Subcutaneous abdominal adipose tissue (tissue), 5 donors: ENCODE data around the gene EIF4G3.

Source experiments
- H3K27ac ChIP-seq: one replicate; pipeline ENCODE4 v1.7.0; 2013; ENCODE audit warnings: low read depth, mild to moderate bottlenecking, inconsistent platforms, low read length, moderate library complexity
- H3K27me3 ChIP-seq, 5 donors: one replicate each; pipeline ENCODE4 v1.7.0; 2013; ENCODE audit warnings: low read length in 5 of 5, inconsistent platforms in 1 of 5; ENCODE audit not compliant: control insufficient read depth in 5 of 5, insufficient read depth in 4 of 5
- H3K36me3 ChIP-seq, 5 donors: one replicate each; pipeline ENCODE4 v1.7.0; 2013; ENCODE audit warnings: low read length in 5 of 5; ENCODE audit not compliant: control insufficient read depth in 5 of 5, insufficient read depth in 5 of 5
- H3K4me1 ChIP-seq, 5 donors: one replicate each; pipeline ENCODE4 v1.7.0; 2013; ENCODE audit warnings: low read length in 5 of 5, mild to moderate bottlenecking in 3 of 5, moderate library complexity in 1 of 5; ENCODE audit not compliant: control insufficient read depth in 5 of 5, insufficient read depth in 5 of 5
- H3K4me3 ChIP-seq, 5 donors: one replicate each; pipeline ENCODE4 v1.7.0; 2013; ENCODE audit warnings: low read length in 5 of 5, low read depth in 1 of 5
- H3K9ac ChIP-seq, 5 donors: one replicate each; pipeline ENCODE4 v1.7.0; 2013; ENCODE audit warnings: low read length in 5 of 5, mild to moderate bottlenecking in 4 of 5, moderate library complexity in 3 of 5
- H3K9me3 ChIP-seq, 5 donors: one replicate each; pipeline ENCODE4 v1.7.0; 2013; ENCODE audit warnings: low read length in 5 of 5; ENCODE audit not compliant: control insufficient read depth in 5 of 5
- donor health status: healthy.
- donor health status: healthy.
- donor health status: healthy.
- donor health status: healthy.
- donor health status: healthy.

Gene EIF4G3

GRCh38 chr1:20974951-20975350 is 201.7 kb downstream of the EIF4G3 start:
- Histone ChIP-seq H3K4me3 (no peak overlapping the region), H3K9me3 (no peaks in the 10 kb centered on the region), H3K36me3 (peaks cover 4 to 19% (median 7%) of the 10 kb centered on the region in 5 donors), H3K9ac (no peak overlapping the region), H3K4me1 (peaks cover 0 to 7% (median 0%) of the 10 kb centered on the region in 5 donors), H3K27me3 (no peaks in the 10 kb centered on the region), H3K27ac (no peak overlapping the region)

DNA sequence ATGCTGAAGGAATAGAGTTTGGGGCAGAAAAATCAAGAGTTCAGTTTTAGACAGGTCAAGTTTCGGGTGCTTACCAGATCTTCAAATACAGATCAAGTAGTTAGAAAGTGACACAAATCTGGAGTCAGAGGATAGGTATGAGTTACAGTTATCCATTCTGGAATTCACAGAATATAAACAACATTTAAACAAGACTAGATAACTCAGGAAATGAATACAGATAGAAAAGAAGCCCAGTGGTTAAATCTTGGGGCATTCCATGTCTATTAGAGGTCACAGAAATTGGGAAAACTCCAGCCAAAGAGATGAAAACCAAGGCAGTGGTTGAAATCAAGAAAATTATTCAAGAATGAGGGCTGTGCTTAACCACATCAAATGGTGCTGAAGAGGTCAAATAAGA is 202.6 kb downstream of the EIF4G3 start:
- Histone ChIP-seq H3K27ac (no peak overlapping the region), H3K36me3 (peaks cover 7 to 24% (median 10%) of the 10 kb centered on the region in 5 donors), H3K27me3 (no peaks in the 10 kb centered on the region), H3K9ac (no peak overlapping the region), H3K9me3 (no peaks in the 10 kb centered on the region), H3K4me3 (no peak overlapping the region), H3K4me1 (peaks cover 0 to 7% (median 0%) of the 10 kb centered on the region in 5 donors)

GRCh38 chr1:20972855-20973254 is 203.8 kb downstream of the EIF4G3 start:
- Histone ChIP-seq H3K27ac (no peak overlapping the region), H3K9me3 (no peaks in the 10 kb centered on the region), H3K36me3 (peaks cover 11 to 29% (median 14%) of the 10 kb centered on the region in 5 donors), H3K4me3 (no peak overlapping the region), H3K27me3 (no peaks in the 10 kb centered on the region), H3K9ac (no peak overlapping the region), H3K4me1 (peaks cover 0 to 2% (median 0%) of the 10 kb centered on the region in 5 donors)

GRCh38 chr1:20964540-20965484 is 211.9 kb downstream of the EIF4G3 start:
- Histone ChIP-seq H3K4me3 (peak overlapping the region in 1 of 5 donors; percentile 34), H3K9ac (no peak overlapping the region), H3K27me3 (no peaks in the 10 kb centered on the region), H3K36me3 (peaks cover 7 to 10% (median 7%) of the 10 kb centered on the region in 5 donors), H3K27ac (no peak overlapping the region), H3K9me3 (no peaks in the 10 kb centered on the region), H3K4me1 (peaks cover 0 to 21% (median 18%) of the 10 kb centered on the region in 5 donors)

DNA sequence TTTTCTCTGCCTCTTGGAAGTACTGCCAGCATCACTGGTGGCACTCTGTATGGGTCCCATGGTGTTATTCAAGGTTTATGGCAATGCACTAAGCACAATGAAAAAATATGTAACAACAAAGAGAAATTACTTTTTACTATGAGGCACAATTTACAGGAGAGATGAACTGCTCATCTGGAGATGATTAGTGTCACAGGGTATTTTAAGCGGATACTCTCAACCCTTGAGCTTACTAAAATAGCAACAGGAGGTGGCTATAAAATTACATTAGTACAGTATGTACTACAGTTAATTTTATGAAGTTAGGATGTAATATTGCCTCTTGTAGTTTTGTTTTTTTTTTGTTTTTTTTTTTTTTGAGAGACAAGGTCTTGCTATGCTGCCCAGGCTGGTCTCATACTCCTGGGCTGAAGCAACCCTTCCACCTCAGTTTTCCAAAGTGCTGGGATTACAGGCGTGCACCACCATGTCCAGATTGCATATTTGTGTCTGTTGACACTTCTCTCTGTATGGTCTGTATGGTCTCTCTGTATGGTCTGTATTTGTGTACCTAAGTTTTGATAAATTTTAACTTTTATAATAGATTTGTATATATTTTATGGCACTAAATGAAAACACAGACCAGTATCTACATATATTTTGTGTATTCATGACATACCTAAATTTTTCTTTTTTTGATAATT is 214.0 kb downstream of the EIF4G3 start:
- no peak overlapping the region for H3K9ac ChIP-seq
- H3K4me1 ChIP-seq: peaks cover 0 to 21% (median 18%) of the 10 kb centered on the region in 5 donors
- H3K9me3 ChIP-seq: no peaks in the 10 kb centered on the region
- peaks cover 0 to 2% (median 0%) of the 10 kb centered on the region in 5 donors for H3K36me3 ChIP-seq
- H3K27ac ChIP-seq: no peak overlapping the region
- no peak overlapping the region for H3K4me3 ChIP-seq
- no peaks in the 10 kb centered on the region for H3K27me3 ChIP-seq

DNA sequence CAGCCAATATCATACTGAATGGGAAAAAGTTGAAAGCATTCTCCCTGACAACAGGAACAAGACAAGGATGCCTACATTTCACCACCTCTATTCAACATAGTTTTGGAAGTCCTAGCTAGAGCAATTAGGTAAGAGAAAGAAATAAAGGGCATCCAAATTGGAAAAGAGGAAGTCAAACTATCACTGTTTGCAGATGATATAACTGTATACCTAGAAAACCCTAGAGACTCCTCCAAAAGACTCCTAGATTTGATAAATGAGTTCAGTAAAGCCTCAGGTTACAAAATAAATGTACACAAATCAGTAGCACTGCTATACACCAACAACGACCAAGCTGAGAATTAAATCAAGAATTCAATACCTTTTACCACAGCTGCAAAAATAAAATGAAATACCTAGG is 218.3 kb downstream of the EIF4G3 start:
- H3K9ac ChIP-seq: no peak overlapping the region
- H3K4me1 ChIP-seq: no peaks in the 10 kb centered on the region
- H3K27ac ChIP-seq: no peak overlapping the region
- no peak overlapping the region for H3K4me3 ChIP-seq
- no peaks in the 10 kb centered on the region for H3K27me3 ChIP-seq
- H3K9me3 ChIP-seq: no peaks in the 10 kb centered on the region
- H3K36me3 ChIP-seq: peaks cover 0 to 4% (median 2%) of the 10 kb centered on the region in 5 donors

DNA sequence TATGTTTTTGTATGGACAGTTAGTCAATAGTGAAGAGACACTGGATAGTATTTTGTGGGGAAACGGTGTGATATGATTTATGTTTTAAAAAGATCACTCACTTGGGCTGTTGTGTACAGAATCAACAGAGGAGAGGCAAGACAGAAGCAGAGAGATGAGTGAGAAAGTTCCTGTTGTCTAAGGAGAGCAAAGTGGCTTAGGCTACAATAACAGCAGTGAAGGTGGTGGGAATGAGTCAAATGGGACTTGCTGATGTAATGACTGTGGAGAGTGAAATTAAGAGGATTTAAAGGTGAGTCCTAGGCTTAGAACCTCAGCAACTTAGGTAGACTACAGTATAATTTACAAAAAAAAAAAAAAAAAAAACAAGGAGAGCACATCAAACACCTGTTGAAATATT is 220.4 kb downstream of the EIF4G3 start:
- H3K27me3 ChIP-seq: no peaks in the 10 kb centered on the region

DNA sequence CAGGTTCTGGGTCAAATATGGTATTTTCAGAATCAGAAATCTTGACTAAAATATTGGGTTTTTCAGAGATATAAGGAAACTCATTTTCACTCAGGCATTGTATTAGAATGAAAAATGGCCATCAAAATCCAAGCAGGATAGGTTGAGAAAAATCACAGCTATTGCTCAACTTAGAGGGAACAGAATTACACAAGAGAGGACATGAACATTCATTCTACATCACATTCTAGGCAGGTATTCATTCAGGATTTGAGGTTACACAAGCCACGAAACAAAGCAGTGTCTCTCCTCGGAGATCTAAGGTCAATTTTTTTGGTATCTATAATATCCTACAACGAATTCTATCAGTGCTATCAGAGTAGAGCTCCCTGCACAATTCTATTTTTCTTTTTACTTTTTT is 226.0 kb downstream of the EIF4G3 start:
- H3K36me3 ChIP-seq: peaks cover 0 to 4% (median 2%) of the 10 kb centered on the region in 5 donors
- no peaks in the 10 kb centered on the region for H3K27me3 ChIP-seq
- H3K27ac ChIP-seq: no peak overlapping the region
- no peak overlapping the region for H3K9ac ChIP-seq
- no peak overlapping the region for H3K4me3 ChIP-seq
- peaks cover 0 to 29% (median 9%) of the 10 kb centered on the region in 5 donors for H3K4me1 ChIP-seq
- H3K9me3 ChIP-seq: no peaks in the 10 kb centered on the region

More for the DNA sequence above, 220.4 kb downstream of the EIF4G3 start:
- Histone ChIP-seq H3K4me1 (no peaks in the 10 kb centered on the region), H3K36me3 (peaks cover 0 to 4% (median 2%) of the 10 kb centered on the region in 5 donors), H3K9ac (no peak overlapping the region), H3K9me3 (no peaks in the 10 kb centered on the region), H3K4me3 (no peak overlapping the region), H3K27ac (no peak overlapping the region)

DNA sequence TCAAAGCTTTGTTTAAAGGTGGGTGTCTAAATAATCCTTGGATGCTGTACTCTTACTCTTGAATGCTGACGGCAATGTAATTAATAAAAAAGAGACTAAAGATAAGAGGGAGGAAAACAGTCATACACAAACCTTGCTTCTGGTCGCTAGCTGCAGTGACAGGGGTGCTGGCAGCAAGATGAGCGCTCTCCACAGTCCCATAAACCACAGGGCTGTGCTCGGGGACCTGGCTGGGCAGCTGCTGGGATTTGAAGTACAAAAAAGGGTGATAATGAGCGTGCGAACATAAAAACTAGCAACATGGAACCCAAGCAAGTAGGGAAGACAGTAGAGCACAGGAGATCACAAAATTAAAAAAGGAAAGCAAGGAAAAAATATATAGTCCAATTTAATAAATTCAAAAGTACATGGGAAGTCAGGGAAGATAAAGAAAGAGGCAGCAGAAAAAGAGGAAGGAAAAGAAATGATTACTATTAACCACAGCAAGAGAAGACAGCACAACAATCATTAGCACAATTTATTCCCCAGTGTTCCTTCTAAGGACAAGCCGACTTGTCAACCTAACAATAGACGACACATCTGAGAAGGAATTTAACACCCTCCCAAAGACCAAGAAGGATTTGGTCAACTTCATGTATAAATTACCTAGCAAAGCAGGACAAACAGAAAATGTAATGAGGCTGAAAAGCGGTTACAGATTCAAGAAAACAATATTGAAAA is 226.7 kb downstream of the EIF4G3 start:
- H3K36me3 ChIP-seq: peaks cover 0 to 3% (median 2%) of the 10 kb centered on the region in 5 donors
- no peak overlapping the region for H3K27ac ChIP-seq
- H3K27me3 ChIP-seq: no peaks in the 10 kb centered on the region
- no peak overlapping the region for H3K9ac ChIP-seq
- no peak overlapping the region for H3K4me3 ChIP-seq
- no peaks in the 10 kb centered on the region for H3K9me3 ChIP-seq
- H3K4me1 ChIP-seq: peaks cover 0 to 29% (median 9%) of the 10 kb centered on the region in 5 donors
